Progenitor cell of endocrine pancreas (in vitro differentiated cells): ENCODE measurements around the gene MMAA. TPM values are rescaled to one million over a fixed set of nuclear protein-coding genes. Genes with fewer than 3 reads are reported as not detected.
"Not testable (repeated sequence)": the region's sequence is repeated elsewhere in the genome, so short reads cannot be mapped to it uniquely, and the experiment has no call there.

Source experiments
- DNase-seq: peaks from one replicate; pipeline ENCODE4 v3.0.0; 2021; ENCODE audit warnings: low spot score; ENCODE audit not compliant: unreplicated experiment
- H3K27ac Mint-ChIP-seq: 2 replicates; pipeline ENCODE4 v1.8.0; 2021; ENCODE audit warnings: mild to moderate bottlenecking, moderate library complexity, mixed read lengths
- H3K27me3 Mint-ChIP-seq: 2 replicates; pipeline ENCODE4 v1.8.0; 2021; ENCODE audit warnings: mixed read lengths
- H3K36me3 Mint-ChIP-seq: 2 replicates; pipeline ENCODE4 v1.8.0; 2022; ENCODE audit warnings: mixed read lengths; ENCODE audit not compliant: insufficient read depth
- H3K4me1 Mint-ChIP-seq: 2 replicates; pipeline ENCODE4 v1.8.0; 2021; ENCODE audit warnings: low read depth, mixed read lengths
- H3K4me3 Mint-ChIP-seq: 2 replicates; pipeline ENCODE4 v1.8.0; 2021; ENCODE audit warnings: low read depth, mild to moderate bottlenecking, moderate library complexity, mixed read lengths
- H3K9me3 Mint-ChIP-seq: 2 replicates; pipeline ENCODE4 v1.8.0; 2021; ENCODE audit warnings: low read depth, mixed read lengths
- CTCF ChIP-seq: fragments of 200-600 bp; sonication (generic); IDR thresholded peaks from one replicate; pipeline ENCODE4 v1.5.0; 2021; ENCODE audit warnings: antibody characterized with exemption, mild to moderate bottlenecking; ENCODE audit not compliant: unreplicated experiment
- total RNA-seq: library from RNA; stranded (reverse); gene quantifications from 2 replicates; pipeline ENCODE4 v1.2.1, GENCODE V29; 2021

The MMAA gene
- total RNA-seq, 1 donor from 2014 or later = 9.8 TPM

DNA sequence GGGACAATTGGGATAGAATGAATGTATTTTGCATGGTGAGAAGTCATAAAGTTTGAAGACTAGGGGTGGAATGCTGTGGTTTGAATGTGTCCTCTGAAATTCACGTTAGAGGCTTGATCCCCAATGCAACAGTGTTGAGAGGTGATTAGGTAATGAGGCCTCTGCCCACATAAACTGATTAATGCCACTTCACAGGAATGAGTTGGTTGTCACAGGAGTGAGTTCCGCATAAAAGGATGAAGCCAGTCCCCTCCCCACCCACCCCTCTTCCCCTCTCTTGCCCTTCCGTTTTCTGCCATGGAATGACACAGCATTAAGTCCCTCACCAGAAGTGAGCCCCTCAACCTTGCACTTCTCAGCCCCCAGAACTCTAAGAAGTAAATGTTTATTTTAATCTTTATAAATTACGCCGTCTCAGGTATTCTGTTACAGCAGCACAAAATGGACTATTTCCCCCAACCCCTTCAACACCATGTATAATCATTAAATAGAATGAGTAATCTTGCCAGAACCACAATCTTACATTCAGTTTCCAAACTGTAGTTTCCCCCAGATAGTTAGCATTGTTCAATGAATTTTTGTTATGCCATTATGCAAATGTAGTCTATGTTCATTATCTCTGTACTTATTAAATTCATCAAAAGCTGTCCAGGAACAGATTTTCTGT, 5.5 kb upstream of the MMAA start:
- H3K27me3 Mint-ChIP-seq = no peaks in the 10 kb centered on the region
- H3K9me3 Mint-ChIP-seq = no peaks in the 10 kb centered on the region
- H3K4me1 Mint-ChIP-seq = peaks cover 4% of the 10 kb centered on the region
- H3K36me3 Mint-ChIP-seq = no peaks in the 10 kb centered on the region
- no peak for TF ChIP-seq CTCF
- DNase-seq = no peak
- H3K4me3 Mint-ChIP-seq = no peak overlapping the region
- H3K27ac Mint-ChIP-seq = no peak overlapping the region

DNA sequence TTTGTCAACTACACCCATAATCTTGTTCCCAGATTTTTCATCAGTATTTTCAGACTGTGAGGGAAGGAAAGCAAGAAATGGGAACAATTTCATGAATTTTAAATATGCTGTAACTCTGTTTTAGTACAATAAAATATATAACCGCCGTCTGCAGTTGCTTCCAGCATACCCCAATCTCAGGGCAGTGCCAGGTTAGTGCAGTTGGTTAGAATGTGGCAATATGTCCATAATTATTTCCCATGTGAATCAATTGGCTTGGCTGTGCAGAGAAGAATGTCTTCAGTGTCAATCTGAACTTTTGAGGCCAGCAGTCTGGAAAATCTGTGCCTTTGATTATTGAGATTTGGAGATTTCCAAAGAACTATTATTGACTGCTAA, 5.0 kb upstream of the MMAA start:
- Mint-ChIP-seq H3K9me3 (no peaks in the 10 kb centered on the region), H3K4me3 (no peak overlapping the region), H3K27ac (no peak overlapping the region), H3K36me3 (no peaks in the 10 kb centered on the region), H3K4me1 (peaks cover 4% of the 10 kb centered on the region), H3K27me3 (no peaks in the 10 kb centered on the region)
- DNase-seq = no peak
- TF ChIP-seq CTCF = no peak

GRCh38 chr4:145618210-145618931, 814 bp upstream of the MMAA start:
- Mint-ChIP-seq H3K27ac (peak overlapping the region; percentile 100), H3K36me3 (peaks cover 7% of the 10 kb centered on the region), H3K4me1 (peaks cover 18% of the 10 kb centered on the region), H3K27me3 (no peaks in the 10 kb centered on the region), H3K4me3 (peak overlapping the region; percentile 97), H3K9me3 (peaks cover 6% of the 10 kb centered on the region)
- no peak for TF ChIP-seq CTCF
- DNase-seq = no peak

- H3K4me3 Mint-ChIP-seq = peak overlapping the region; percentile 97
- peaks cover 7% of the 10 kb centered on the region for H3K36me3 Mint-ChIP-seq
- peak overlapping the region; percentile 100 for H3K27ac Mint-ChIP-seq
- DNase-seq = no peak
- peaks cover 18% of the 10 kb centered on the region for H3K4me1 Mint-ChIP-seq
- peaks cover 6% of the 10 kb centered on the region for H3K9me3 Mint-ChIP-seq
- H3K27me3 Mint-ChIP-seq = no peaks in the 10 kb centered on the region
- TF ChIP-seq CTCF = no peak
Measured at GRCh38 chr4:145619639-145619996, 433 bp downstream of the MMAA start.

- not testable (repeated sequence) for H3K36me3 Mint-ChIP-seq, H3K4me3 Mint-ChIP-seq, DNase-seq, H3K27me3 Mint-ChIP-seq, H3K9me3 Mint-ChIP-seq, H3K27ac Mint-ChIP-seq
- H3K4me1 Mint-ChIP-seq = peaks cover 18% of the 10 kb centered on the region
Measured at GRCh38 chr4:145622067-145622466, 2.9 kb downstream of the MMAA start.

DNA sequence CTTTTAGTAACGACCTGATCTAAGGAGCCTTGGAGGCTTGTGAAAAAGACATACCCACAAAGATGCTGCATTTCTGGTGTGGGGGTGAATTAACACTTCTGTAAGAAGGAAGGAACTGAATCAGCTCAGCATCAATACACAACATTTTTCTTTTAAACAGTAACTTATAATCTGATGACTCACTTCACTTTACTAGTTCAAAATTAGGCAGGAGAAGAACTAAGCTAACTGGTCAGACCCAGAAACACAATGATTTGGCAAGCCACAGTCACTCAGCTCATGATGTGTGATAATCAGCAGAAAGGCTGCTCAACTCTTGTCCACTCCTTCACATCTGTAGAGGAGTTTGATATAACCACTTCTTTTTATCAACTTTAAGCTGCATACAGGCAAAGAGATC, 4.6 kb downstream of the MMAA start:
- Mint-ChIP-seq H3K9me3 (peaks cover 6% of the 10 kb centered on the region), H3K36me3 (peaks cover 7% of the 10 kb centered on the region), H3K27ac (no peak overlapping the region), H3K27me3 (no peaks in the 10 kb centered on the region), H3K4me3 (no peak overlapping the region), H3K4me1 (peaks cover 14% of the 10 kb centered on the region)
- TF ChIP-seq CTCF = no peak
- no peak for DNase-seq
